Measurements from ENCODE around the gene TTBK2.

GRCh38 chr15:42891569-42891968 lies 29.0 kb downstream of the TTBK2 start:
- TF ChIP-seq CTCF (IDR thresholded peaks at IDR 0.05; ENCODE audit: extremely low read depth in 1 of 2, insufficient read depth in 1 of 2, low read depth in 1 of 2, low read length in 2 of 2): no peak
- TF ChIP-seq POLR2A (IDR thresholded peaks at IDR 0.05; ENCODE audit: low read depth, low read length): no peak
